GM12878 (cell line): ENCODE results near the gene TPK1. TPM values are rescaled to one million over a fixed set of nuclear protein-coding genes. Genes with fewer than 3 reads are reported as not detected.

ENCODE experiments used
- CHD4 ChIP-seq: fragments of 200-600 bp; sonication (generic); IDR thresholded peaks from 2 replicates; pipeline ENCODE4 v1.6.1; 2016; ENCODE audit warnings: mild to moderate bottlenecking
- KLF5 ChIP-seq: fragments of 450-650 bp; IDR thresholded peaks from 2 replicates; pipeline ENCODE4 v1.6.1; 2014; ENCODE audit warnings: mild to moderate bottlenecking; ENCODE audit not compliant: partially characterized antibody
- POU2F2 ChIP-seq: IDR thresholded peaks from 3 replicates; pipeline ENCODE4 v1.6.1; 2011; ENCODE audit warnings: low read depth, mild to moderate bottlenecking, low read length, borderline replicate concordance
- SP1 ChIP-seq: IDR thresholded peaks from one replicate; pipeline ENCODE4 v1.6.1; 2011; ENCODE audit warnings: low read depth, low read length
- polyA plus RNA-seq, 11 experiments: library from polyadenylated mRNA; depleted of rRNA in 4 of 11; unstranded in 6 of 11; stranded (reverse) in 5 of 11; fragments of >200 nt; fragmentation: Nextera tagmentation in 4 of 11; fragmentation: Illumina TruSeq in 1 of 11; extraction: Ambion mirVana in 4 of 11; extraction: Trizol in 1 of 11; gene quantifications; 1 replicate in 1 of 11; 2 replicates in 10 of 11; pipeline versions ENCODE4 v1.2.1 to v1.2.3, GENCODE V29; 2011 to 2016; ENCODE audit warnings: inconsistent platforms in 2 of 11, missing spikeins in 2 of 11, low read depth in 1 of 11
- total RNA-seq, 4 experiments: library from RNA; depleted of rRNA in 3 of 4; stranded (reverse); fragments of >200 nt in 3 of 4; fragmentation: Illumina TruSeq in 1 of 4; extraction: Trizol in 1 of 4; gene quantifications; 2 replicates each; pipeline versions ENCODE4 v1.2.1 to v1.2.3, GENCODE V29; 2013 to 2021
- TF ChIP-seq, protein P1 (sequence below): fragments of 450-650 bp; formaldehyde crosslinking; IDR thresholded peaks from 2 replicates; pipeline ENCODE4 v1.5.0; 2022; ENCODE audit warnings: mild to moderate bottlenecking, missing genetic modification characterization
- TF ChIP-seq, protein P2 (sequence below): IDR thresholded peaks from 2 replicates; pipeline ENCODE4 v1.6.1; 2012; ENCODE audit warnings: mild to moderate bottlenecking, low read depth, low read length

The TPK1 gene
- total and polyA plus RNA-seq, 10 of the 15 experiments (the other 5 are each of a cell fraction or from before 2014, with no cell fraction given), result 7.1 to 19.0 (median 9.3) TPM

DNA sequence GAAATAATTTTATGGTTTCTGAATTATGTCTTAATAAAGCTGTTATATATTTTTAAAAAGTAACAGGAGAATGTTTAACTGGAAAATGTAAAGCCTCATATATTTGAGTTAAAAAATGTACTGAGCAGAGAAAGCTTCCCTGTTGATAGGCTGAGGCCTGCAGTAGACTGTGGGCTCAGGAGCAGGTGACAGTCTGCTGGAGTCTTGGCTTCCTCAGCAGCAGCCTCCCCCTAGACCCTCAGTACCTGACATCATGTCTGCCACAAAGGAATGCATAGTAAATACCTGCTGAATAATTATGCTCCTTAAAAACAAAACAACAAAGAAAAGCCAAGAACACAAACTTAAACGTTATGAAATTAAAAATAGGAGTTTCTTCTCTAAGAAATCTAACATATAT is 358.5 kb downstream of the TPK1 start (continued):
- TF ChIP-seq, protein P1, sequence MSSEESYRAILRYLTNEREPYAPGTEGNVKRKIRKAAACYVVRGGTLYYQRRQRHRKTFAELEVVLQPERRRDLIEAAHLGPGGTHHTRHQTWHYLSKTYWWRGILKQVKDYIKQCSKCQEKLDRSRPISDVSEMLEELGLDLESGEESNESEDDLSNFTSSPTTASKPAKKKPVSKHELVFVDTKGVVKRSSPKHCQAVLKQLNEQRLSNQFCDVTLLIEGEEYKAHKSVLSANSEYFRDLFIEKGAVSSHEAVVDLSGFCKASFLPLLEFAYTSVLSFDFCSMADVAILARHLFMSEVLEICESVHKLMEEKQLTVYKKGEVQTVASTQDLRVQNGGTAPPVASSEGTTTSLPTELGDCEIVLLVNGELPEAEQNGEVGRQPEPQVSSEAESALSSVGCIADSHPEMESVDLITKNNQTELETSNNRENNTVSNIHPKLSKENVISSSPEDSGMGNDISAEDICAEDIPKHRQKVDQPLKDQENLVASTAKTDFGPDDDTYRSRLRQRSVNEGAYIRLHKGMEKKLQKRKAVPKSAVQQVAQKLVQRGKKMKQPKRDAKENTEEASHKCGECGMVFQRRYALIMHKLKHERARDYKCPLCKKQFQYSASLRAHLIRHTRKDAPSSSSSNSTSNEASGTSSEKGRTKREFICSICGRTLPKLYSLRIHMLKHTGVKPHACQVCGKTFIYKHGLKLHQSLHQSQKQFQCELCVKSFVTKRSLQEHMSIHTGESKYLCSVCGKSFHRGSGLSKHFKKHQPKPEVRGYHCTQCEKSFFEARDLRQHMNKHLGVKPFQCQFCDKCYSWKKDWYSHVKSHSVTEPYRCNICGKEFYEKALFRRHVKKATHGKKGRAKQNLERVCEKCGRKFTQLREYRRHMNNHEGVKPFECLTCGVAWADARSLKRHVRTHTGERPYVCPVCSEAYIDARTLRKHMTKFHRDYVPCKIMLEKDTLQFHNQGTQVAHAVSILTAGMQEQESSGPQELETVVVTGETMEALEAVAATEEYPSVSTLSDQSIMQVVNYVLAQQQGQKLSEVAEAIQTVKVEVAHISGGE (CRISPR knock-in tag), result no peak
- TF ChIP-seq, protein P2, sequence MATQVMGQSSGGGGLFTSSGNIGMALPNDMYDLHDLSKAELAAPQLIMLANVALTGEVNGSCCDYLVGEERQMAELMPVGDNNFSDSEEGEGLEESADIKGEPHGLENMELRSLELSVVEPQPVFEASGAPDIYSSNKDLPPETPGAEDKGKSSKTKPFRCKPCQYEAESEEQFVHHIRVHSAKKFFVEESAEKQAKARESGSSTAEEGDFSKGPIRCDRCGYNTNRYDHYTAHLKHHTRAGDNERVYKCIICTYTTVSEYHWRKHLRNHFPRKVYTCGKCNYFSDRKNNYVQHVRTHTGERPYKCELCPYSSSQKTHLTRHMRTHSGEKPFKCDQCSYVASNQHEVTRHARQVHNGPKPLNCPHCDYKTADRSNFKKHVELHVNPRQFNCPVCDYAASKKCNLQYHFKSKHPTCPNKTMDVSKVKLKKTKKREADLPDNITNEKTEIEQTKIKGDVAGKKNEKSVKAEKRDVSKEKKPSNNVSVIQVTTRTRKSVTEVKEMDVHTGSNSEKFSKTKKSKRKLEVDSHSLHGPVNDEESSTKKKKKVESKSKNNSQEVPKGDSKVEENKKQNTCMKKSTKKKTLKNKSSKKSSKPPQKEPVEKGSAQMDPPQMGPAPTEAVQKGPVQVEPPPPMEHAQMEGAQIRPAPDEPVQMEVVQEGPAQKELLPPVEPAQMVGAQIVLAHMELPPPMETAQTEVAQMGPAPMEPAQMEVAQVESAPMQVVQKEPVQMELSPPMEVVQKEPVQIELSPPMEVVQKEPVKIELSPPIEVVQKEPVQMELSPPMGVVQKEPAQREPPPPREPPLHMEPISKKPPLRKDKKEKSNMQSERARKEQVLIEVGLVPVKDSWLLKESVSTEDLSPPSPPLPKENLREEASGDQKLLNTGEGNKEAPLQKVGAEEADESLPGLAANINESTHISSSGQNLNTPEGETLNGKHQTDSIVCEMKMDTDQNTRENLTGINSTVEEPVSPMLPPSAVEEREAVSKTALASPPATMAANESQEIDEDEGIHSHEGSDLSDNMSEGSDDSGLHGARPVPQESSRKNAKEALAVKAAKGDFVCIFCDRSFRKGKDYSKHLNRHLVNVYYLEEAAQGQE, result no peak
- TF ChIP-seq POU2F2, result no peak
- no peak for TF ChIP-seq CHD4
- no peak for TF ChIP-seq KLF5
- no peak for TF ChIP-seq SP1
